SJSA1 (cell line): Measurements from ENCODE around the gene REEP6. TPM values are rescaled to one million over a fixed set of nuclear protein-coding genes. Genes with fewer than 3 reads are reported as not detected.

Experiments used
- DNase-seq, 2 experiments: peaks; one replicate each; pipeline ENCODE4 v3.0.0-alpha.2; 2015 to 2020; ENCODE audit warnings: low spot score in 2 of 2, low read depth in 1 of 2
- H3K27ac ChIP-seq: fragments of 250-450 bp; sonication (Bioruptor Pico); 2 replicates; pipeline ENCODE4 v1.5.1; 2020; ENCODE audit warnings: mild to moderate bottlenecking, moderate library complexity
- H3K27me3 ChIP-seq: fragments of 250-450 bp; sonication (Bioruptor Pico); replicated peaks from 2 replicates; pipeline ENCODE4 v1.5.1; 2020; ENCODE audit warnings: mild to moderate bottlenecking, moderate library complexity
- H3K36me3 ChIP-seq: fragments of 250-450 bp; sonication (Bioruptor Pico); 2 replicates; pipeline ENCODE4 v1.5.1; 2020; ENCODE audit warnings: mild to moderate bottlenecking
- H3K4me1 ChIP-seq: fragments of 250-450 bp; sonication (Bioruptor Pico); replicated peaks from 2 replicates; pipeline ENCODE4 v1.6.1; 2021; ENCODE audit warnings: mild to moderate bottlenecking
- H3K4me3 ChIP-seq: fragments of 250-450 bp; sonication (Bioruptor Pico); 2 replicates; pipeline ENCODE4 v1.5.1; 2020; ENCODE audit warnings: mild to moderate bottlenecking
- H3K9me3 ChIP-seq: fragments of 250-450 bp; sonication (Bioruptor Pico); replicated peaks from 2 replicates; pipeline ENCODE4 v1.5.1; 2020; ENCODE audit warnings: mild to moderate bottlenecking
- total RNA-seq: library from RNA; depleted of rRNA; stranded (reverse); fragments of >200 nt; shearing (Covaris generic); gene quantifications from 2 replicates; pipeline ENCODE4 v1.2.3, GENCODE V29; 2014; rRNA removed

REEP6 gene
- 0.92 TPM in 1 of 2 replicates, not detected in the other for total RNA-seq

GRCh38 chr19:1491114-1491848 lies at the start of gene REEP6:
REEP6 (plus strand) TSS chr19:1491181; CDS start chr19:1491270, 89 bp downstream.
- H3K36me3 ChIP-seq: no peaks in the 10 kb centered on the region; the same call in 1 of the 2 replicates

GRCh38 chr19:1441677-1442438 lies 49.1 kb upstream of the REEP6 start:
- peaks cover 8% of the 10 kb centered on the region for H3K27me3 ChIP-seq
- peaks cover 30% of the 10 kb centered on the region for H3K4me1 ChIP-seq
- no peak for DNase-seq
- no peaks in the 10 kb centered on the region for H3K9me3 ChIP-seq
- H3K36me3 ChIP-seq: peaks cover 58% of the 10 kb centered on the region
- H3K27ac ChIP-seq: no peak overlapping the region
- H3K4me3 ChIP-seq: no peak overlapping the region

More at GRCh38 chr19:1491114-1491848, at the start of gene REEP6:
- no peak within 1 kb of the TSS for H3K27ac ChIP-seq
- peaks cover 46% of the 10 kb centered on the region for H3K27me3 ChIP-seq
- DNase-seq: no peak
- peak within 1 kb of the TSS; percentile 44 for H3K4me3 ChIP-seq
- H3K4me1 ChIP-seq: peaks cover 16% of the 10 kb centered on the region
- H3K9me3 ChIP-seq: peaks cover 6% of the 10 kb centered on the region; the same call in 1 of the 2 replicates

- peaks cover 38% of the 10 kb centered on the region for H3K27me3 ChIP-seq
- no peaks in the 10 kb centered on the region; the same call in 1 of the 2 replicates for H3K9me3 ChIP-seq
- DNase-seq: peak in 1 of 2 experiments; percentile 67
- peaks cover 38% of the 10 kb centered on the region for H3K36me3 ChIP-seq
- peaks cover 18% of the 10 kb centered on the region for H3K4me1 ChIP-seq
- H3K27ac ChIP-seq: no peak overlapping the region
- peak overlapping the region; percentile 14 for H3K4me3 ChIP-seq
These were observed 45.6 kb upstream of the REEP6 start for GRCh38 chr19:1445185-1445931.

- H3K4me1 ChIP-seq: peaks cover 18% of the 10 kb centered on the region
- 0 out of 2 replicates have a peak overlapping the region, but pooled peaks have one; percentile 5 for H3K4me3 ChIP-seq
- no peak overlapping the region for H3K27ac ChIP-seq
- DNase-seq: no peak
- H3K9me3 ChIP-seq: no peaks in the 10 kb centered on the region; the same call in 1 of the 2 replicates
- peaks cover 31% of the 10 kb centered on the region for H3K36me3 ChIP-seq
- H3K27me3 ChIP-seq: peaks cover 45% of the 10 kb centered on the region
These were observed 44.9 kb upstream of the REEP6 start for GRCh38 chr19:1445932-1446712.

- Histone ChIP-seq H3K9me3 (no peaks in the 10 kb centered on the region; the same call in 1 of the 2 replicates), H3K27me3 (peaks cover 53% of the 10 kb centered on the region), H3K4me3 (no peak overlapping the region), H3K36me3 (peaks cover 23% of the 10 kb centered on the region), H3K27ac (no peak overlapping the region), H3K4me1 (peaks cover 18% of the 10 kb centered on the region)
- peak in 1 of 2 experiments; percentile 15 for DNase-seq
These were observed 44.1 kb upstream of the REEP6 start for GRCh38 chr19:1446713-1447481.

- Histone ChIP-seq H3K36me3 (peaks cover 17% of the 10 kb centered on the region), H3K27ac (no peak overlapping the region), H3K4me3 (no peak overlapping the region), H3K4me1 (peaks cover 18% of the 10 kb centered on the region), H3K9me3 (no peaks in the 10 kb centered on the region; the same call in 1 of the 2 replicates), H3K27me3 (peaks cover 59% of the 10 kb centered on the region)
- no peak for DNase-seq
These were observed 43.5 kb upstream of the REEP6 start for GRCh38 chr19:1447504-1447903.

- no peak overlapping the region for H3K4me3 ChIP-seq
- no peak overlapping the region for H3K27ac ChIP-seq
- peaks cover 12% of the 10 kb centered on the region for H3K36me3 ChIP-seq
- no peak for DNase-seq
- peaks cover 64% of the 10 kb centered on the region for H3K27me3 ChIP-seq
- no peaks in the 10 kb centered on the region; the same call in 1 of the 2 replicates for H3K9me3 ChIP-seq
- peaks cover 18% of the 10 kb centered on the region for H3K4me1 ChIP-seq
These were observed 43.0 kb upstream of the REEP6 start for GRCh38 chr19:1447944-1448343.

- no peaks in the 10 kb centered on the region; the same call in 1 of the 2 replicates for H3K9me3 ChIP-seq
- H3K27me3 ChIP-seq: peaks cover 82% of the 10 kb centered on the region
- no peak within 1 kb of the TSS for H3K27ac ChIP-seq
- peak in 1 of 2 experiments; percentile 16 for DNase-seq
- H3K4me1 ChIP-seq: peaks cover 26% of the 10 kb centered on the region
- H3K36me3 ChIP-seq: peaks cover 3% of the 10 kb centered on the region
- no peak within 1 kb of the TSS for H3K4me3 ChIP-seq
These were observed 41.2 kb upstream of the REEP6 start, which contains the start of gene APC2 for GRCh38 chr19:1449467-1450442. APC2 (plus strand) TSS chr19:1450121; CDS start chr19:1453002, 2,881 bp downstream.

- Histone ChIP-seq H3K4me1 (peaks cover 22% of the 10 kb centered on the region), H3K4me3 (no peak overlapping the region), H3K36me3 (no peaks in the 10 kb centered on the region; the same call in 1 of the 2 replicates), H3K9me3 (no peaks in the 10 kb centered on the region; the same call in 1 of the 2 replicates), H3K27ac (no peak overlapping the region), H3K27me3 (peaks cover 93% of the 10 kb centered on the region)
- DNase-seq: no peak
These were observed 39.9 kb upstream of the REEP6 start for GRCh38 chr19:1450735-1451731.

GRCh38 chr19:1451916-1452801 lies 38.8 kb upstream of the REEP6 start:
- Histone ChIP-seq H3K9me3 (no peaks in the 10 kb centered on the region; the same call in 1 of the 2 replicates), H3K36me3 (no peaks in the 10 kb centered on the region; the same call in 1 of the 2 replicates), H3K27me3 (peaks cover 93% of the 10 kb centered on the region), H3K4me3 (no peak overlapping the region), H3K4me1 (peaks cover 24% of the 10 kb centered on the region), H3K27ac (no peak overlapping the region)
- DNase-seq: no peak
